ENCODE measurements around the gene GDPGP1. TPM values are rescaled to one million over a fixed set of nuclear protein-coding genes. Genes with fewer than 3 reads are reported as not detected.
A peak's percentile ranks its signal among the peaks of the same experiment; 100 is the strongest.

Gene GDPGP1
- total and polyA plus RNA-seq, 10 of the 15 experiments (the other 5 are each of a cell fraction or from before 2014, with no cell fraction given) = 0.68 to 8.9 (median 3.0) TPM

- FAIRE-seq (no peak), ATAC-seq (no peak), DNase-seq (ENCODE audit: low read depth, low spot score) (no peak)
- Histone ChIP-seq H3K4me1 (ENCODE audit: control insufficient read depth, insufficient read depth, low read length) (peaks cover 45% of the 10 kb centered on the region), H3K9me3 (replicated peaks; ENCODE audit: control insufficient read depth, insufficient read depth, low read length) (no peaks in the 10 kb centered on the region), H2AFZ (ENCODE audit: control insufficient read depth, low read depth, low read length) (no peak overlapping the region), H3K4me3 (no peak overlapping the region), H3K9ac (ENCODE audit: control insufficient read depth, insufficient read depth, low read length) (no peak overlapping the region), H3K79me2 (ENCODE audit: control insufficient read depth, insufficient read depth, low read length) (peaks cover 8% of the 10 kb centered on the region; the same call in 1 of the 2 replicates), H3K27ac (ENCODE audit: control insufficient read depth, insufficient read depth) (no peak overlapping the region), H4K20me1 (ENCODE audit: control insufficient read depth, insufficient read depth) (no peaks in the 10 kb centered on the region), H3K36me3 (ENCODE audit: control insufficient read depth in 2 of 2, insufficient read depth in 2 of 2, low read length in 1 of 2) (0 out of 4 replicates have a peak, but pooled peaks cover 0 to 2% of the 10 kb centered on the region in 2 experiments), H3K27me3 (replicated peaks in 1 of 2; ENCODE audit: control insufficient read depth in 2 of 2, insufficient read depth in 2 of 2, low read length in 1 of 2) (no peaks in the 10 kb centered on the region), H3K4me2 (ENCODE audit: control insufficient read depth, insufficient read depth) (no peak overlapping the region)
- in situ Hi-C loops (cut with MboI) = no loop called here
- no TSS peak for BruUV-seq (replicated peaks)
- POLR2A ChIA-PET = interaction anchor here (0.8 to 6.0 kb wide), 6 partner anchors 8 to 26 kb away, joined by 3 to 101 read pairs (median 5); partner anchors contain the start of gene SEMA4B
- TF ChIP-seq IKZF2 (IDR thresholded peaks at IDR 0.05) = peak; percentile 42 to 65; a peak in 2 of 4 replicates
- TF ChIP-seq ATF7 (IDR thresholded peaks at IDR 0.05; ENCODE audit: low read depth) = no peak
- TF ChIP-seq SPI1 (IDR thresholded peaks at IDR 0.05; ENCODE audit: borderline replicate concordance, insufficient read depth, low read depth, low read length) = peak; percentile 53; the same call in 1 of the 2 replicates
- TF ChIP-seq HDGF (IDR thresholded peaks at IDR 0.05) = peak; percentile 37; the same call in 1 of the 2 replicates
- TF ChIP-seq ETV6 (conservative IDR thresholded peaks at IDR 0.05 in 1 of 2, IDR thresholded peaks at IDR 0.05 in 1 of 2; ENCODE audit: borderline replicate concordance in 1 of 2, low read depth in 1 of 2) = peak in 1 of 2 experiments; percentile 64; a peak in 2 of 4 replicates
- RAD21 ChIA-PET (ENCODE audit: unreplicated experiment) = interaction anchor here (0.9 to 1.6 kb wide), 4 partner anchors 12 to 45 kb away, joined by 3 to 5 read pairs (median 4); partner anchors contain the start of gene GDPGP1
- CTCF ChIA-PET = interaction anchor here (1.0 to 4.1 kb wide), 7 partner anchors 12 to 44 kb away, joined by 3 to 22 read pairs (median 4); partner anchors contain the start of gene SEMA4B
- SMC1A ChIA-PET (ENCODE audit: uncharacterized antibody, unreplicated experiment) = interaction anchor here (1.1 to 5.3 kb wide), 8 partner anchors 10 to 98 kb away, joined by 3 to 47 read pairs (median 6); partner anchors contain the start of genes CIB1, GDPGP1 and SEMA4B
- WGBS (ENCODE audit: insufficient coverage, insufficient replicate concordance, low lambda C conversion rate, missing lambda C conversion rate) = 66% methylated on average over 8 of the region's 8 CpGs
- intact Hi-C loops (cut with micrococcal nuclease; ENCODE audit: unreplicated experiment) = no loop called here
Observed at GRCh38 chr15:90188914-90189748, 44.9 kb upstream of the GDPGP1 start.
